Hepatocyte (in vitro differentiated cells): ENCODE data around the gene CCDC154.

Experiments
- CTCF ChIP-seq: fragments of 200-600 bp; sonication (generic); IDR thresholded peaks from 2 replicates; pipeline ENCODE4 v1.5.1; 2016; ENCODE audit warnings: antibody characterized with exemption, mild to moderate bottlenecking; ENCODE audit not compliant: poor library complexity
- EZH2 ChIP-seq: fragments of 200-600 bp; sonication (generic); IDR thresholded peaks from 2 replicates; pipeline ENCODE4 v1.6.1; 2016; ENCODE audit warnings: antibody characterized with exemption, mild to moderate bottlenecking, borderline replicate concordance
- EZH2phosphoT487 ChIP-seq: fragments of 200-600 bp; sonication (generic); IDR thresholded peaks from one replicate; pipeline ENCODE4 v1.6.1; 2018; ENCODE audit warnings: antibody characterized with exemption, mild to moderate bottlenecking, low read depth, moderate library complexity; ENCODE audit not compliant: unreplicated experiment, severe bottlenecking

GRCh38 chr16:1443980-1444729, at the start of gene CCDC154:
- no peak for TF ChIP-seq CTCF
- no peak for TF ChIP-seq EZH2
- TF ChIP-seq EZH2phosphoT487 = no peak
